MM.1S (cell line): Measurements from ENCODE around the gene HDGFL3.

Source experiments
- DNase-seq: peaks from one replicate; pipeline ENCODE4 v3.0.0-alpha.2; 2015
- H2AFZ ChIP-seq: fragments of 300-600 bp; sonication (generic); 2 replicates; pipeline ENCODE4 v1.6.0; 2016; ENCODE audit warnings: antibody characterized with exemption, low read length
- H3F3A ChIP-seq: fragments of 300-600 bp; sonication (generic); 2 replicates; pipeline ENCODE4 v1.6.1; 2016; ENCODE audit warnings: mild to moderate bottlenecking, antibody characterized with exemption, low read length, moderate library complexity, mixed read lengths; ENCODE audit not compliant: insufficient read depth
- H3K27ac ChIP-seq: fragments of 300-600 bp; sonication (generic); 2 replicates; pipeline ENCODE4 v1.5.1; 2016; ENCODE audit warnings: mild to moderate bottlenecking, low read length
- H3K27me3 ChIP-seq: fragments of 300-600 bp; sonication (generic); replicated peaks from 2 replicates; pipeline ENCODE4 v1.6.0; 2016; ENCODE audit warnings: low read length; ENCODE audit not compliant: insufficient read depth
- H3K36me3 ChIP-seq: fragments of 300-600 bp; sonication (generic); replicated peaks from 2 replicates; pipeline ENCODE4 v1.6.1; 2016; ENCODE audit warnings: mild to moderate bottlenecking, low read length, mixed read lengths; ENCODE audit not compliant: insufficient read depth
- H3K4me1 ChIP-seq: fragments of 300-600 bp; sonication (generic); 2 replicates; pipeline ENCODE4 v1.6.1; 2016; ENCODE audit warnings: low read length, mixed read lengths
- H3K4me2 ChIP-seq: fragments of 300-600 bp; sonication (generic); 2 replicates; pipeline ENCODE4 v1.6.0; 2016; ENCODE audit warnings: low read depth, low read length
- H3K4me3 ChIP-seq: fragments of 300-600 bp; sonication (generic); 2 replicates; pipeline ENCODE4 v1.5.1; 2016; ENCODE audit warnings: low read length, mixed read lengths
- H3K79me2 ChIP-seq: fragments of 300-600 bp; sonication (generic); 2 replicates; pipeline ENCODE4 v1.6.1; 2016; ENCODE audit warnings: mixed run types, low read length, mixed read lengths
- H3K9ac ChIP-seq: fragments of 300-600 bp; sonication (generic); 2 replicates; pipeline ENCODE4 v1.6.1; 2016; ENCODE audit warnings: low read length, mixed read lengths
- H3K9me2 ChIP-seq: fragments of 300-600 bp; sonication (generic); replicated peaks from 2 replicates; pipeline ENCODE4 v1.6.1; 2016; ENCODE audit warnings: mild to moderate bottlenecking, low read length, mixed read lengths; ENCODE audit not compliant: insufficient read depth
- H3K9me3 ChIP-seq: fragments of 300-600 bp; sonication (generic); replicated peaks from 2 replicates; pipeline ENCODE4 v1.6.1; 2016; ENCODE audit warnings: mild to moderate bottlenecking, low read length, mixed read lengths; ENCODE audit not compliant: insufficient read depth
- H4K20me1 ChIP-seq: fragments of 300-600 bp; sonication (generic); 2 replicates; pipeline ENCODE4 v1.6.1; 2016; ENCODE audit warnings: mild to moderate bottlenecking, low read length, moderate library complexity, mixed read lengths; ENCODE audit not compliant: insufficient read depth
- CTCF ChIP-seq: fragments of 300-600 bp; sonication (generic); IDR thresholded peaks from 2 replicates; pipeline ENCODE4 v1.5.1; 2016; ENCODE audit warnings: antibody characterized with exemption, low read length, mixed read lengths
- EZH2 ChIP-seq: fragments of 300-600 bp; sonication (generic); optimal IDR thresholded peaks from 2 replicates; pipeline ENCODE3; 2017; ENCODE audit warnings: low read depth, mild to moderate bottlenecking, antibody characterized with exemption, low read length, mixed read lengths
- EZH2phosphoT487 ChIP-seq: fragments of 300-600 bp; sonication (generic); IDR thresholded peaks from 2 replicates; pipeline ENCODE4 v1.6.1; 2018; ENCODE audit warnings: antibody characterized with exemption, low read length

The HDGFL3 gene

GRCh38 chr15:83102346-83102745 is 105.3 kb downstream of the HDGFL3 start:
- Histone ChIP-seq H3K4me3 (no peak overlapping the region), H3K9me3 (no peaks in the 10 kb centered on the region), H3K9ac (no peak overlapping the region), H3K9me2 (no peaks in the 10 kb centered on the region), H3K27me3 (no peaks in the 10 kb centered on the region), H3K36me3 (no peaks in the 10 kb centered on the region), H3K4me1 (no peaks in the 10 kb centered on the region), H3F3A (no peaks in the 10 kb centered on the region), H3K79me2 (no peaks in the 10 kb centered on the region), H3K4me2 (no peak overlapping the region), H3K27ac (no peak overlapping the region), H2AFZ (no peak overlapping the region), H4K20me1 (no peaks in the 10 kb centered on the region)
- no peak for DNase-seq
- no peak for TF ChIP-seq CTCF
- TF ChIP-seq EZH2: no peak
- TF ChIP-seq EZH2phosphoT487: no peak

- Histone ChIP-seq H3K36me3 (no peaks in the 10 kb centered on the region), H3K4me1 (no peaks in the 10 kb centered on the region), H2AFZ (no peak overlapping the region), H3K4me3 (no peak overlapping the region), H3K9ac (no peak overlapping the region), H3K79me2 (no peaks in the 10 kb centered on the region), H3K9me3 (no peaks in the 10 kb centered on the region), H3K27ac (no peak overlapping the region), H3K4me2 (no peak overlapping the region), H3K9me2 (no peaks in the 10 kb centered on the region), H3F3A (no peaks in the 10 kb centered on the region), H3K27me3 (no peaks in the 10 kb centered on the region), H4K20me1 (no peaks in the 10 kb centered on the region)
- TF ChIP-seq EZH2 (no peak), CTCF (no peak)
- DNase-seq: no peak
Measured at GRCh38 chr15:83100097-83100646, 107.5 kb downstream of the HDGFL3 start.

- Histone ChIP-seq H3K27ac (no peak overlapping the region), H3K4me1 (no peaks in the 10 kb centered on the region), H3K9me3 (no peaks in the 10 kb centered on the region), H4K20me1 (no peaks in the 10 kb centered on the region), H3K36me3 (no peaks in the 10 kb centered on the region), H2AFZ (no peak overlapping the region), H3F3A (no peaks in the 10 kb centered on the region), H3K4me3 (no peak overlapping the region), H3K4me2 (no peak overlapping the region), H3K9ac (no peak overlapping the region), H3K79me2 (no peaks in the 10 kb centered on the region), H3K9me2 (no peaks in the 10 kb centered on the region), H3K27me3 (no peaks in the 10 kb centered on the region)
- TF ChIP-seq EZH2: no peak
- no peak for TF ChIP-seq EZH2phosphoT487
- TF ChIP-seq CTCF: no peak
- no peak for DNase-seq
Measured at GRCh38 chr15:83099290-83099689, 108.3 kb downstream of the HDGFL3 start.
